Sigmoid colon (tissue), 4 donors: ENCODE results near the gene NUMB.

Source experiments
- CTCF ChIP-seq, 4 experiments: fragments of 450-650 bp in 3 of 4; fragments of 200-600 bp in 1 of 4; IDR thresholded peaks; one replicate each; pipeline ENCODE4 v1.5.1; 2016 to 2019; ENCODE audit warnings: antibody characterized with exemption in 4 of 4, mild to moderate bottlenecking in 3 of 4, moderate library complexity in 2 of 4
- POLR2A ChIP-seq, 2 donors: fragments of 450-650 bp; IDR thresholded peaks; one replicate each; pipeline ENCODE4 v1.6.1; 2016; ENCODE audit warnings: antibody characterized with exemption in 2 of 2, mild to moderate bottlenecking in 2 of 2, moderate library complexity in 2 of 2
- POLR2AphosphoS5 ChIP-seq, 4 donors: sonication (generic); formaldehyde crosslinking; IDR thresholded peaks; one replicate each; pipeline ENCODE4 v1.6.1; 2017; ENCODE audit warnings: antibody characterized with exemption in 4 of 4

GRCh38 chr14:73324533-73324932 is 133.8 kb downstream of the NUMB start:
- no peak for TF ChIP-seq POLR2AphosphoS5 (IDR thresholded peaks at IDR 0.05)
- no peak for TF ChIP-seq CTCF (IDR thresholded peaks at IDR 0.05)
- no peak for TF ChIP-seq POLR2A (IDR thresholded peaks at IDR 0.05)
